GM18511 (cell line): ENCODE measurements around the gene CDH23.

Source experiments
- ATAC-seq: cut with Tn5 transposase; IDR thresholded peaks from one replicate; pipeline ENCODE4 v1.9.1; 2021; ENCODE audit warnings: mild to moderate bottlenecking, moderate library complexity; ENCODE audit not compliant: unreplicated experiment

The CDH23 gene

GRCh38 chr10:71727738-71728737, 331.3 kb downstream of the CDH23 start:
- ATAC-seq = peak; percentile 66

- ATAC-seq = no peak
Measured at GRCh38 chr10:71729161-71729636, 332.5 kb downstream of the CDH23 start.

- no peak for ATAC-seq
Measured at GRCh38 chr10:71731791-71732190, 335.1 kb downstream of the CDH23 start.

- ATAC-seq = no peak
Measured at GRCh38 chr10:71734797-71735196, 338.1 kb downstream of the CDH23 start.

- no peak for ATAC-seq
Measured at GRCh38 chr10:71735709-71736569, 339.2 kb downstream of the CDH23 start.

GRCh38 chr10:71736570-71736952, 339.8 kb downstream of the CDH23 start:
- ATAC-seq = no peak

- ATAC-seq = no peak
Measured at GRCh38 chr10:71737001-71737833, 340.5 kb downstream of the CDH23 start.

- no peak for ATAC-seq
Measured at GRCh38 chr10:71737834-71738197, 341.1 kb downstream of the CDH23 start.

GRCh38 chr10:71739358-71739900, 342.7 kb downstream of the CDH23 start:
- no peak for ATAC-seq

GRCh38 chr10:71740069-71740653, 343.4 kb downstream of the CDH23 start:
- ATAC-seq = no peak

- ATAC-seq = no peak
Measured at GRCh38 chr10:71741029-71741428, 344.3 kb downstream of the CDH23 start.

- no peak for ATAC-seq
Measured at GRCh38 chr10:71741671-71742070, 345.0 kb downstream of the CDH23 start.

- ATAC-seq = no peak
Measured at GRCh38 chr10:71742301-71743088, 345.8 kb downstream of the CDH23 start.

GRCh38 chr10:71743089-71743838, 346.5 kb downstream of the CDH23 start:
- ATAC-seq = no peak

- no peak for ATAC-seq
Measured at GRCh38 chr10:71743866-71744265, 347.1 kb downstream of the CDH23 start.

- ATAC-seq = no peak
Measured at GRCh38 chr10:71744897-71745663, 348.4 kb downstream of the CDH23 start.

GRCh38 chr10:71745664-71746250, 349.0 kb downstream of the CDH23 start:
- no peak for ATAC-seq
